HG03342 (cell line): ENCODE results near the gene RPLP2.
A peak's percentile ranks its signal among the peaks of the same experiment; 100 is the strongest.

Experiments
- ATAC-seq: cut with Tn5 transposase; IDR thresholded peaks from one replicate; pipeline ENCODE4 v1.9.1; 2021; ENCODE audit warnings: mild to moderate bottlenecking, moderate library complexity; ENCODE audit not compliant: unreplicated experiment

The RPLP2 gene

DNA sequence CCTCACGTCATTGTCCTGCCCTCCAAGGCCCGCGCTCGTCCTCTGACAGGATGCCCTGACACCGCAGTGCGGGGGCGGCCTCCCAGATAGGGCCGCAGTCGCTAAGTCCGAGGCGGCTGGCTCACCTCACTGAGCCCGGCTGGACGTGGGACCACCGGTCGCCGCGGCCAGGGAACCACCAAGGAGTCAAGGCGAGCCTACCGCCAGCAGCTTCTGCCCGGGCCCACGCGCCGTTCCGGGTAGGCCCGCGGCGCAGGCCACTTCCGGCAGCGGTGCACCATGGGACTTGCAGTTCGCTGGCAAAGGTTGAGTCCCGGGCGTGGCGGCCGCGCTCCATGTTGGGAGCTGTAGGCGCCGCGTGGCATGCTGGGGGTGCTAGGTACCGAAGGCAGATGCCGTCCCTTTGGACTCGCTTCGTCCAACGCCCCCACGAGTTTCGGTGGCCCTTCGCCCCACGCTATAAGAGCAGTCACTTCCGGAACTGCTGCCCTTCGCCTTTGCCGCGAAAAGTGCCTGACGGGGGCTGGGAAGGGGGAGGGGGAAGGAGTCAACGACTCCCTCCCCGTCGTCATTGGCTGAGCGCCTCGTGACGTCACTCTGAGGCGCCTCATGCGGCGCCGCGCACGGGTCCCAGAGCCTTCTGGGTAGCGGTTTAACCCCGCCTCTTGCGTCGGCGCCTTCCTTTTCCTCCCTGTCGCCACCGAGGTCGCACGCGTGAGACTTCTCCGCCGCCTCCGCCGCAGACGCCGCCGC lies at the start of gene RPLP2:
Gene RPLP2 (plus strand): TSS at position 681 of the 753 bp plus-strand sequence. CDS start 268 bp downstream, outside the sequence.
- ATAC-seq = peak; percentile 70

DNA sequence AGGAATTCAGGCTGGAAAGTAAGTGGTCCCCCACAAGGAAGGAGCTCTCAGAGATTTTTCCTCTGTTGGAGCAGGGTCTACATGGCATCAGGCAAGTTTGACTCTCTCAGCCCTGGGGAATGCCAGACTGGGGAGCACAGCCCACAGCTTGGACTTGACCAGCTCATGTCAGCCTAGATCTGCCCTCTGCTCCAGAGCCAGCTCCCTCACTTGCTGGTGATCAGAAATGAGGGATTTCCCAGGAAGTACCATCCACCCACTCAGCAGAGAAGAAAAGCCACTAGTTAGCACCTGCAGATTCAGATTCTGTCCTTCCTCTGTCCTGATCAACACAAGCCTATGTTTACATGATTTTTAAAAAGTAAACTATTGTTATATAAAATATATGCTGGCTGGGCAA lies 49.5 kb upstream of the RPLP2 start:
- ATAC-seq = no peak

DNA sequence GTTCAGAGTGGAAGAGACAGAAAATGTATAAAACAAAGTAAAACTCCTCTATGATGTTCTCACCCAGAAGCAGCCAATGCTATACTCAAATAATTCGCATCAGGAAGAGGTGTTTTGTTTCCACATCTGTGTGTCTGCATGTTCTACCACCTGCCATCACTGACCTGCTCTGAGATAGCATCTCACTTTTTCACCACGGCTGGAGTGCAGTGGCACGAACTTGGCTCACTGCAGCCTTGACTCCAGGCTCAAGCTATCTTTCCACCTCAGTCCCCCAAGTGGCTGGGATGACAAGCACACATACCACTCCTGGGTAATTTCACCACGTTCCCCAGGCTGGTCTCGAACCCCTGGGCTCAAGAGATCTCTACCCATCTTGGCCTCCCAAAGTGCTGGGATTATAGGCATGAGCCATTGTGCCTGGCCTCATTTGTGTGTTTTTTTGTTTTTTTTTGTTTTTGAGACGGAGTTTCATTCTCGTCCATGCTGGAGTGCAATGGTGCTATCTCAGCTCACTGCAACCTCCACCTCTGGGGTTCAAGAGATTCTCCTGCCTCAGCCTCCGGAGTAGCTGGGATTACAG lies 48.1 kb upstream of the RPLP2 start:
- no peak for ATAC-seq

DNA sequence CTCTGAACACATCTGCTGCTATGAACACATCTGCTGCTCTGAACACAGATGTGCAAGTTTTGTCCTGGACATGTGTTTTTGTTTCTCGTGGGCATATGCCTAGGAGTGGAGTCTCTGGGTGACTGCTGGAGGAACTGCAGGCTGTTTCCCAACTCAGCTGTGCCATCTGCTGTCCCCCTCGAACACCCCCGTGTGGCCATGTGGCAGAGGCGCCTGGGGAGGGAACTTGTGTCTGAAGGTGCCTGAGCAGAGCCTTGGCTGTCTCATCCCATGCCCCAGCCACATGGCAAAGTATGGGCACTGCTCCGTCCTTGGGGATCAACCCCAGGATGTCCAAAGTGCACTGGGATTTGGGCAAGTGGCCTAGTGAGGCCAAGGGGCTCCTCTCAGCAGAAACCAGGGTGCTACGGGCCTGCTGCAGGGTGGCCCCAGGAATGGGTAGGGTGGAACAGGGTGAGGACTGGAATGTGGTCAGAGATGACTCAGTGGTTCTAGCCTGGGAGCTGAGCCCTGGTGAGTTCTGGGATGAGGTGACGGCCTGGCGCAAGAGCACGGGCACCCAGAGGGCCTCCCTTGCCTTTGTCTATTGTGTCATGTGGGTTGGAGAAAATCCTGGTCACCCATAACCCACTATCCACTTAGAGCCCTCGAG lies 47.2 kb upstream of the RPLP2 start:
- no peak for ATAC-seq

DNA sequence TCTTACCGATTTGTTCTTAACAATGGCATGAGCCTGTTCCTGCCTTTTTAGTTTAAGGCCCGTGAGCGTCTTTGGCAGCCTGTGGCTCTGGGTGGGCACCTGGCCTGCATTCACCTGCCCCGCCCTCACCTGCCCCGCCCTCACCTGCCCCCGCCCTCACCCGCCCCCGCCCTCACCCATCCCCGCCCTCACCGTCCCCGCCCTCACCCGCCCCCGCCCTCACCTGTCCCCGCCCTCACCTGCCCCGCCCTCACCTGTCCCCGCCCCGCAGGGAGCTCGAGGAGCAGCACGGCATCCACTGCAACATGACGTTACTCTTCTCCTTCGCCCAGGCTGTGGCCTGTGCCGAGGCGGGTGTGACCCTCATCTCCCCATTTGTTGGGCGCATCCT lies 46.7 kb upstream of the RPLP2 start:
- no peak for ATAC-seq

DNA sequence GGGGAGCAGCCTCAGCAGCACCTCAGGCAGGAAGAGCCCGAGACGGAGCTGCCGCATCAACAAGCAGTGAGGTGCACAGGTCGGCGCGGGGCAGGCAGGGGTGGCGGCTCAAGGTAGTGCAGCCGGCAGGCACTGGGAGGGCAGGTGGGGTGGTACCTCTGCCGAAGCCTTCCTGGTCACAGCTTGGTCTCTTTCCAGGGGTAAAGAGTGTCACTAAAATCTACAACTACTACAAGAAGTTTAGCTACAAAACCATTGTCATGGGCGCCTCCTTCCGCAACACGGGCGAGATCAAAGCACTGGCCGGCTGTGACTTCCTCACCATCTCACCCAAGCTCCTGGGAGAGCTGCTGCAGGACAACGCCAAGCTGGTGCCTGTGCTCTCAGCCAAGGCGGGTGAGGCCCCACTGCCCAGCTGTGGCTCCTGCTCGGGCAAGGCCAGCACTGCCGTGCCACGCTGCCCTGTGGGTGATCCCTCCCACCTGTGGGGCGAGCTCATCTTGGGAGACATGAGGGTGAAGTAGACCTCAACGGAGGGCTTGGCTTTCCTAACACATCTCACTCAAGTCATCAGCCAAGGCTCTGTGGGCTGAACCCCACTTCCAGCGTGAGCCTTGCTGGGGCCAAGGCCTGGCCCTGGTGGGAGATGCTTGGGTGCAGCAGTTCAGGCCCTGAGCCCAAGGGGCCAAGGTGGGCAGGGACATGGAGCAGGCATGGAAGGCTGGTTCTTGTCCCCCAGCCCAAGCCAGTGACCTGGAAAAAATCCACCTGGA lies 46.0 kb upstream of the RPLP2 start:
- no peak for ATAC-seq

DNA sequence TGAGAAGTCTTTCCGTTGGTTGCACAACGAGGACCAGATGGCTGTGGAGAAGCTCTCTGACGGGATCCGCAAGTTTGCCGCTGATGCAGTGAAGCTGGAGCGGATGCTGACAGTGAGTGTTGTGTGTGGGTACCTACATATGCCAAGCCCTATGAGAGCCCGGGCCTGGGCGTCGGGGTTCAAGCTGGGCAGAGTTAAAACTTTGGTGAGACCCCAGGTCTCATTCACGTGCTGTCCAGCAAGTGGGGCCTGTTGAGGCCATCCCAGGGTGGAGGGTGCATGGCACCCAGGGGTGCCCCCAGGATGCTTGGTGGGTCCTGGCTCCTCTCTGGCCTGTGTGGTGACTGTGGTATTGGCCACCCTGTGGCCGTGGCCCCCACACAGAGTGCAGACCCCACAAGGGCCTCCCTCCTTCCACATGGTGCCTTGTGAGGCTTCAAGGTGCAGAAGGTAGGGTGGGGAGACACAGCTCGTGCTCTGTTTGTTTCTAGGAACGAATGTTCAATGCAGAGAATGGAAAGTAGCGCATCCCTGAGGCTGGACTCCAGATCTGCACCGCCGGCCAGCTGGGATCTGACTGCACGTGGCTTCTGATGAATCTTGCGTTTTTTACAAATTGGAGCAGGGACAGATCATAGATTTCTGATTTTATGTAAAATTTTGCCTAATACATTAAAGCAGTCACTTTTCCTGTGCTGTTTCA lies 45.3 kb upstream of the RPLP2 start:
- ATAC-seq = no peak

DNA sequence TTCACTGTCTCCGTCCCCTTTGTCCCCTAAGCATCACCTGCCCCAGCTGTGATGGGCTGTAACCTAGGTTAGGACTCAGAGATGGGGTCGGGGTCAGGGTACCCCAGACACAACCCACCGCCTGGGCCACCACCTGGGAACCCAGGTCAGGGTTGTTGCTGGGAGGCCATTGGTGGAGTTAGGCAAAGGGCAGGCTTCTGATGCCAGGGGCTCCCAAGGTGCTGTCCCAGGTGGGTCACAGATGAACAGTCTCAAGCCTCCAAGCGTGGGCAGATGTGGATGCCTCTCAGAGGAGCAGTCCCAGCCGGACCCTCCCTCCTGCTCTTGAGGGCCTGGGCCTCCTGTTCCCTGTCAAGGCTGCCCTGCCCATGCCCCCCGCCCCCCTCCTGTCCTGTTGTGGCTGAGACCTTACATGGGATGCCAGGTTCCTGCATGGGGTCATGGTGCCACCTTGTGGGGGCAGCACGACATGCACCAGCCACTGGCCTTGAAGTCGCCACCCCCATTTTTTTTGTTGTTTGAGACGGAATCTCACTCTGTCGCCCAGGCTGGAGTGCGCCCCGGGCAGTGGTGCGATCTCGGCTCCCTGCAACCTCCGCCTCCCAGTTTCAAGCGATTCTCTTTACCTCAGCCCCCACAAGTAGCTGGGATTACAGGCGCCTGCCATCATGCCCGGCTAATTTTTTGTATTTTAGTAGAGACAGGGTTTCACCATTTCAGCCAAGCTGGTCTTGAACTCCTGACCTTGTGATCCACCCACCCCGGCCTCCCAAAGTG lies 44.6 kb upstream of the RPLP2 start:
- no peak for ATAC-seq

DNA sequence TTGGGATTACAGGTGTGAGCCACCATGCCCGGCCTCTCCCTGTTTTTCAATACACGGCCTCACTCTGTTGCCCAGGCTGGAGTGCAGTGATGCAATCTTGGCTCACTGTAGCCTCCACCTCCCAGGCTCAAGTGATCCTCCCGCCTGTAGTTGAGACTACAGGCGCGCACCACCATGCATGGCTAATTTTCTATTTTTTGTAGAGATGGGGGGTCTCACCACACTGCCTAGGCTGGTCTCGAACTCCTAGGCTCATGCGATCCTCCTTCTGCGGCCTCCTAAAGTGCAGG lies 44.0 kb upstream of the RPLP2 start:
- no peak for ATAC-seq

DNA sequence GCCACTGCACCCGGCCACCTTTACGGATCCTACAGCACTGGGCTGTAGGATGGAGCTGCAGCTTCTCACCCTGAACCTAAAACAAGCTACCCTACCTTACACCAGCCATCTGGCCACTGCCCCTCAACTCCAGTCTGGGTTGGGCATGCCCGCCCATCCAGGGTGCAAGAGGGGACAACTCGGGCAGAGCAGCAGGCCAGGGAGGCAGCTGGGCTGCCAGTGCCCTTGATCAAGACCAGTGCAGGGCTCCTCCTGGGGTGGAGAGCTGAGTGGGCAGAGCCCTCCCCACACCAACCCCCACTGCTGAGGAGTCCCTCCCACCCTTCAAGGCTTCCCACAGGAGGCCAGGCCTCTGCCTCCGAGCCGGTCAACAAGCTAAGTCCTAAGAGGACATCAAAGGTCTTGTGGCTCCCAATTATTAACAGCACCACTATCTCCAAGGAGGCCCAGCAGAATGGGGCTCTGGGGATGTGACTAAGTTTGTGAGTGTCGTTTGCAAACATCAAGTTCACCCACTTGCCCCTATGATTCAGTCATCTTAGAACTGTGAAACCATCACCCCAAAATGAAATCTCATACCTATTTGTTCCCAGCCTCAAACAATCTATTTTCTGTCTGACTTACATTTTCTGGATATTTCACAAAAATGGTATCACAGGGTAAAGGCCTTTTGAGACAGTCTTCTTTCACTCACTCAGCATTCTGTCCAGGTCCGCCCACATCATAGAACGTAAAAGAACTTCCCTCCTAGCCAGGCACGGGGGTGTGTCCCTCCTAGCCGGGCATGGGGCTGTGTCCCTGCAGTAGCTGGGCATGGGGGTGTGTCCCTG lies 43.4 kb upstream of the RPLP2 start:
- ATAC-seq = no peak

DNA sequence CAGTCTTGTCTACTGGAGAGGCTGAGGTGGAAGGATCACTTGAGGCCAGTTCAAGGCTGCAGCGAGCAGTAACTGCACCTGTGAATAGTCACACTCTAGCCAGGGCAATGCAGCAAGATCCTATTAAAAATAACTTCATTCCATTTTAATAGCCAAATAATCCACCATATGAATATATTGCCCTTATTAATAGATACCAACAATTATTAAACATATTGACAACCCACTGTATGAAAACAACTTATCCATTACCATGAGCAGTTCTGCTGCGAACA lies 42.9 kb upstream of the RPLP2 start:
- ATAC-seq = no peak

DNA sequence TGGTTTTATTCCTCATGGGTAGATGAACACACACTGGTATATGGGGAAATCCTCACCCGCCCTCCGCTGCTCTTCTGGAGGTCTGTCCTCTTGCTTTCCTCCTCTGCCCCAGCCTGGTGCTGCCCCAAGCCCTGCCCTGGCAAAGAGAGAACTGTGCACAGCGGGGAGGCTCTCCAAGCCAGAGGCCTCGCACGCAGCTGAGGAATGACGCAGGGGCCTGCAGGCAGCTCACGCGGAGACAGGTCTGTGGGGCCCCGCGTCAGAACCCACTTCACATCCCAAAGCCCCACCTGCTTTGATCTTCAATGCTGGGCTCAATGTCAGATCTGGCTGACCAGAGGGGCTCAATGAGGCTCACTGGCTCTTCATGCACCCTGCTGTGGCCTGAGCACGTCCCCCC lies 42.5 kb upstream of the RPLP2 start:
- ATAC-seq = no peak

DNA sequence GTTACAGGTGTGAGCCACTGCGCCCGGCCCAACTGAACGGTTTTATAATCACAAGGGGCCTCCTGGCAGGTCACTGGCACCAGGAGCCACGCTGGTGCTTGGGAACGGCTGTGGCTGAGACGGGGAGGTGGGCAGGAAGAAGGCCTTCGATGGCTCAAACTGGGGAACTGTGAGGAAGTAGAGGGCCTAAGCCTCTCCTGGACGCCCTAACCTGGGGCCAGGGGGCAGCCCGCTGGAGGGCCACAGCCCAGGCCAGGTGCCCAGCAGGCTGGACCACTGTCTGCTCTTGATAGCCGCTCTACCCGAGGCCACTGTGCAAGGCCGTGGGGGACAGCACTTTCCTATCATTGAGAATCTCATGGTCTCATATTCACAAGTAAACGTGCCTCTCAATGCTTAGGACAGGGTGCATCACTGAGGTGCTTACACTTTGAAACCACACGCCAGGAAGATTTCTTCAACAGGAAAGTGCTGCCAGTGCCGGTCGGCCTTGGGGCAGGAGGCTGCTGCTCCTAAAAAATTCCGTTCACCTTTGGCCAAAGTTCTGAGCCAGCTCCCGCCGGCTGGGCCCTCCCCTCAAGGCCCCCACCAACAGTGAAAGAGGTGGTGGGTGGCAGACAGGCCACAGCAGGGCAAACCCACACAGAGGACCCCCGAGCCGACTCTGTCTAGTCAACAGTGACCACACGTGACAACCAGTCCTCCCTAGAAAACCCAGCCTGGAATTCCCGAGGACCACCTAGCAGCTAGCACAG lies 39.7 kb upstream of the RPLP2 start:
- no peak for ATAC-seq

DNA sequence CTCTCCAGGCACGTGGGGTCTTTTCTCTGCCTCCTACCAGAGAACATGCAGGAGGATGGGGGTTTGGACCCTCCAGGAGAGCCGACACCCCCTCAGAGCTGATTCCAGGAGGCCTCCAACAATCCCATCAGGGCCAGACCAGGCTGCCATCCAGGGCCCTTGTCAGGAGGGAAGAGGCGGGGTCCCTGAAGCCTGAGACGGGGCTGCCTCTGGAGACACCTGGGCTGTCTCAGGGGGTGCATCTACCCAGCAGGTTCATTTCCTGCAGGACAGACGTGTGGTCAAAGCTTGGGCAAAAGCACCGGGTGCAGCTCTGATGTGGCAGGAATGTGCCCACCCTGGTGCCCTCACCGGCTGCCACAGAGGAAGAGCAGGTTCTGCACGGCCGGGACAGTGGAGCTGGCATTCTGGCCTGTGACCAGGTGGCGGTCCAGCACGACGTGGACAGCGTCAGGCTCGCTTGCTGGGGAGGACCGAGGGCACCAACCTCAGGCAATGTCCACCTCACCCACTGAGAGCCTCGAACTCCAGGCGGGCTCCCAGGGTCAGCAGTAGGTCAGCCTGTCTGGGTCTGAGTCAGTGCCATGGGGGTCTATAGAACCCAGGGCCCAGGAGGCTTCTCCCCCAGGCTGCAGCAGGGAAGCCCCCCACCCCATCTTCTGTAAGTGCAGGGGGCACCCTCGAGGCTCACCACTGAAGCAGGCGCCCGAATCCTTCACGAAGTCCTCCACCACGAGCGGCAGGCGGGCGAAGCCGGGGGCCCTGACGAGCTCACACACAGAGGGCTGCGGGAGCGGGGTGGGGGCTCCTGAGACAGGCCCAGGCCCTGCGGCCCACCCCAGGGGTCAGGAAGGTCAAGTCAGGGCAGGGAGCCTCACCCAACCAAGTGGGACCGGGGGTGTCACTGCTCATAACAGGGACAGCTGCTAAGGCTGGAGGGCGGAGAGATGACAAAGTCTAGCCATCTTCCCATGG lies 38.8 kb upstream of the RPLP2 start:
- ATAC-seq = no peak

DNA sequence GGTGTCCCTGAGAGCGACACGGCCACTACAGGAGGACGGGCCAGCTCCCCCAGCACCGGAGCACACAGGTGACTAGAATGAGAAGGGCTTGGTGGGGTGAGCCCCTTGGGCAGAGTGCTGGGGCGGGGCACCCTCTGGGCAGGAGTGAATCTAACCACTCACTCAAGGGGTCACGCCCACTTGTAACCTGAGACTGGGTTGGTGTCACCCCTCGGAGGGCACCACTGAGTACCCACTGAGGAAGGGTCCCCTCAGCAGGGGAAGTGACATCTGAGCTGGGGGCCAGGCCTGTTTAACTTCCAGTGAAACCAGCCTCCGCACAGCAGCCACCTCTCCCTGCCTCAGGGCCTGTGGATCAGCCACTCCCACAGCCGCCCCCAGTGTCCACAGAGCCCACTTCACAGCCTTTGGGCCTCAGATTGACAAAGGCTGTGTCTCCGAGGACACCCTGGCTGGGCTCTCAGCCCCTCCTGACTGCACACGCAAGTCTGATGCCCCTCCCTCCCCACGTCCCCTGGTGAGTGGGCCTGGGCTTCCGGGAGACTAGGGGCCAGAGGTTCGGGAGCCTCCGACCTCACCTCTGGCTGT lies 38.1 kb upstream of the RPLP2 start:
- ATAC-seq = no peak

DNA sequence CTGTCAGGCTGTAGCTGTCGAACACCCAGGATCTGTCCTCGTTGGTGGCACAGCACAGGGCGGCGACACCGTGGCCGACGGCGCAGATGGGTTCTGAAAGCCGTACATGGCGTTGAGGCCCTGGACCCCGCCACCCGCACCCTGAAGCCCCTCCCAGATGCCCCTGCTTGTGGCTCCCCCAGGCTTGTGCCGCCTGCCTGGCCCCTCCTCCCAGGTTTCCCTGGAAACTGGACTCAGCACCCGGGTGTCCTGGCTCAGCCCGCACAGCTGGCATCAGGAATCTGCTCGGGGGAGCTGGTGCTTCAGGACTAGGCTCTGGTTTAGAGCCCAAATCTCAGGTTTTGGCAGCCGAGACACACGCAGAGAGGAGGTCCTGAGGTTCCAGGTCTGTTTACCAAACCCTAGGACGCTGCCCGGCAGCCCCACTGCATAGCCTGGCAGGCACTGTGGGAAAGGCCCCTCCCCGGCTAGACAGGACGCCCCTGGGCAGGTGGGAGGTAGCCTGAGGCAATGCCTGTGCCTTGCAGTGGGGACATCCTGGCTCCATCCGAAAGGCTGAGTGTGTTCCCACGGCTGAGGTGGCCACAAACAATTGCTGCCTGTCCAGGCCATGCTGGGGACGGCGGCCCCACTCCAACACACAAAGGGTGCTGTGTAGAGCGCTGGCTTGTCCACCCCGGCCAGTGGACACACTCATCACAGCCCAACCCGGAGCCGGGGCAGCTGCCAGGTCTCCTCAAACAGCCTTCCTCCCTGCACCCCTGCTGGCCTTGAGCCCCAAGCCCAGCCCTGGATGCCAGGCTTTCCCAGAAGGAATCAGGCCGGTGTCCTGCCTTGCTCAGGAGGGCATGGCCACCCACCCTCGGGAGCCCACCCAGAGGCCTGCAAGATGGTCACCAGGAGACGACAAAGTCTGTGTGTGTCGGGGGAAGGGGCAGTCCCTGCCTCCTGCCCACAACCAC lies 37.1 kb upstream of the RPLP2 start:
- no peak for ATAC-seq
